ENCODE results near the gene MRPL21.

GRCh38 chr11:68881320-68881719 is 22.3 kb downstream of the MRPL21 start:
- TF ChIP-seq CTCF (optimal IDR thresholded peaks at IDR 0.05 in 1 of 3, IDR thresholded peaks at IDR 0.05 in 1 of 3, conservative IDR thresholded peaks at IDR 0.05 in 1 of 3; ENCODE audit: extremely low read depth in 1 of 3, insufficient read depth in 2 of 3, low read length in 3 of 3), result no peak
- TF ChIP-seq EZH2 (IDR thresholded peaks at IDR 0.05; ENCODE audit: low read length), result no peak

Measured in keratinocyte (primary cell).